ENCODE measurements around the gene TMEM43.

TMEM43 gene

DNA sequence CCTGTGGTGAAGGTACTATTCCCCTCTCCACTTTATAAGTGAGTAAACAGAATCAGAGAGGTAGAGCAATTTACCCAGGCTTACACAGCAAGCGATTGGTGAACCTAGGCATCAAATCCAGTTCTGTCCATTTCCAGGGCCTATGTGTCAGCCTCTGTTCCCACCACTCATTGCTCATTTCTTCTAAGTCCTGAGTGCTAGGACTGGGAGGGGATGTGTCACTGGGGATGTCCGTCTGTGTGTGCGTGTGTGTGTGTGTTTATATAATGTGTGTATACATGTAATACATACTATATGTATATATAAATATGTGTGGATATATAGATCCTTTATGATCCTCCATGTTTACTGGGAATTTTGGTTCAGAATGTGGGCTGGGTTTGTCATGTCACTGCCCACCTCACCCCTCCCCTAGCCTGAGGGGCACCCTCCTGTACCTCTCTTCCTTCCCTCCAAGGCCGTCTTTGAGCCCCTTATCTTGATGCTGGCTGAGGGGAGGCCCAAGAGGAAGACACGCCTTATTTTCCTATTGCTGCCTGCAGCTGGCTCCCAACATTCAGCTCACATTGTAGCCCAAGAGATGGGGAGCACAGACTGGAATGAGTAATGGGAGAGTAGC lies 2.1 kb downstream of the TMEM43 start:
- H3K27me3 Mint-ChIP-seq (ENCODE audit: low read depth): no peaks in the 10 kb centered on the region
- DNase-seq (ENCODE audit: low spot score): no peak
- peaks cover 34% of the 10 kb centered on the region for H3K36me3 Mint-ChIP-seq (ENCODE audit: low read depth)
- H3K4me1 Mint-ChIP-seq (ENCODE audit: low read depth): peaks cover 42% of the 10 kb centered on the region
- no peak overlapping the region for H3K27ac Mint-ChIP-seq
- no peaks in the 10 kb centered on the region for H3K9me3 Mint-ChIP-seq
- H3K4me3 Mint-ChIP-seq: peak overlapping the region; percentile 94

DNA sequence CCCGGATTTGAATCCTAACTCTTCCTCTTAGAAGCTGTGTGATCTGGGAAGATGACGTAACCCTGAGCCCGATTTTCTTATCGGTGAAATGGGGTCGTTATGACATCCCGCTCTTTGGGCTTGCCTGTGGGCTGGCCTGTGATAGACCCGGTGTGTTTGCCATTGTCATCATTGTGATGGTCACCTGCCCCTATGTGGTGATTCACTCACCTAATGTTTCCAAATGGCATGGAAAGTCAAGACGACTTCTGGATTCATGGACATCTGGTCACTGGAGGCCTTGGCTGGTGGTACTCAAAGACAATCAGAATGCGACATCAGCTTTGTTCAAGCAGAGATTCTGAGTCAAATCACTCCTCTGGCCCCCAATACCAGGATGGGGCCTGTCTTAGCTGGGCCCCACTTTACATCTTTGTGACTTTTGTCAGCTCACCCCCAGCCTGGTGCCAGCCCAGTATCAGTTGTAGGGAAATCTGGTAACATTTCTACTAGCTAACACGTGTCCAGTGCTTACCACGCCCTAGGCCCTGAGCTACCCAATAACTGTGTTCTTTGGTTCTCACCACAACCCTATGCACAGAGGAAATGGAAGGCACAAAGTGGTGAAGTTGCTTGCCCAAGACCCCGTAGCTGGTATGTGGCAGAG lies 2.8 kb downstream of the TMEM43 start:
- no peak overlapping the region for H3K27ac Mint-ChIP-seq
- H3K9me3 Mint-ChIP-seq: no peaks in the 10 kb centered on the region
- no peaks in the 10 kb centered on the region for H3K27me3 Mint-ChIP-seq (ENCODE audit: low read depth)
- peak overlapping the region; percentile 5 for H3K4me3 Mint-ChIP-seq
- H3K36me3 Mint-ChIP-seq (ENCODE audit: low read depth): peaks cover 37% of the 10 kb centered on the region
- peaks cover 36% of the 10 kb centered on the region for H3K4me1 Mint-ChIP-seq (ENCODE audit: low read depth)
- DNase-seq (ENCODE audit: low spot score): no peak

DNA sequence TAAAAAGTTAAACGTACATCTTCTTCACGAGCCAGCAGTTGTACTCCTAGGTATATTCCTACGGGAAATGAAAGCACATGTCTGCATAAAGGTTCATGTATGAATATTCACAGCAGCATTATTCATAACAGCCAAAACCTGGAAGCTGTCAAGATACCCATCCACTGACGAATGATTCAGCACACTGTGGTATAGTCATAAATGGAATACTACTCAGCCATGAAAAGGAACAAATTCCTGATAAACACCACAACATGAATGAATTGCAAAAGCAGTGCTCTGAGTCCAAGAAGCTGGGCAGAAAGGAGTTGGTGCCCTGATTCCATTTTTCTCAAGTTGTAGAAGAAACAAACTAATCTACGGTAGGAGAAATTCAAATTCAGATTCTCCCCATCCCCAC lies 3.9 kb downstream of the TMEM43 start:
- peaks cover 44% of the 10 kb centered on the region for H3K36me3 Mint-ChIP-seq (ENCODE audit: low read depth)
- H3K27me3 Mint-ChIP-seq (ENCODE audit: low read depth): no peaks in the 10 kb centered on the region
- no peaks in the 10 kb centered on the region for H3K9me3 Mint-ChIP-seq
- peaks cover 28% of the 10 kb centered on the region for H3K4me1 Mint-ChIP-seq (ENCODE audit: low read depth)
- no peak overlapping the region for H3K4me3 Mint-ChIP-seq
- peak overlapping the region; percentile 54 for H3K27ac Mint-ChIP-seq
- no peak for DNase-seq (ENCODE audit: low spot score)

DNA sequence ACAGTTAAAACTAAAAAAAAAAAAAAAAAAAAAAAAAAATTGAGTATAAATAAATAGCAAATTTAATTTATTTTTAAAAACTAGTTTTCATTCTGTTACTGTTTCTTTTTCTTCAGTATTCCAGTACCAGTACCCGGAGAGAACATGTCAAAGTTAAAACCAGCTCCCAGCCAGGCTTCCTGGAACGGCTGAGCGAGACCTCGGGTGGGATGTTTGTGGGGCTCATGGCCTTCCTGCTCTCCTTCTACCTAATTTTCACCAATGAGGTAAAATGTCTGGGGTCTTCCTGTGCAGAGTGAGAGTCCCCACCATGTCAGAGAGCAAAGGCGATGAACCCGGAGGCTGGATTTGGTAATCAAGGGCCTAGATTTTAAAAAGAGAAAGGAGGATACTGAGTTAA lies 4.4 kb downstream of the TMEM43 start:
- Mint-ChIP-seq H3K9me3 (no peaks in the 10 kb centered on the region), H3K4me3 (no peak overlapping the region), H3K27me3 (ENCODE audit: low read depth) (no peaks in the 10 kb centered on the region), H3K27ac (no peak overlapping the region), H3K4me1 (ENCODE audit: low read depth) (peaks cover 28% of the 10 kb centered on the region), H3K36me3 (ENCODE audit: low read depth) (peaks cover 50% of the 10 kb centered on the region)
- no peak for DNase-seq (ENCODE audit: low spot score)

DNA sequence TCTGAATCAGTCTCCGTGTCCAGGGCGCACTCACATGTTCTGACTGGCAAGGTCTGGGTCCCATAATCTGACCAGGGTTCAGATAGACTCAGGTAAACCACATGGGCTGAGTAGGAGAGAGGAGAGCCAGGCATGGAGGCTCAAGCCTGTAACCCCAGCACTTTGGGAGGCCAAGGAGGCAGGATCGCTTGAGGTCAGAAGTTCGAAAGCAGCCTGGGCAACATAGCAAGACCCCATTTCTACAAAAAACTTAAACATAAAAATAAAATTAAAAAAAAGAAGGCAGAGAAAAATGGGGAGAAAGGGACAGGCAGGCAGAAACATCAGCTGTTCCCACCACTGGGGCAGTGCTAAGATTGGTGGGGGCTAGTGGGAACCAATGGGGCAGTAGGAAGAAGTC lies 5.4 kb downstream of the TMEM43 start:
- H3K4me3 Mint-ChIP-seq: no peak overlapping the region
- H3K36me3 Mint-ChIP-seq (ENCODE audit: low read depth): peaks cover 54% of the 10 kb centered on the region
- H3K27ac Mint-ChIP-seq: no peak overlapping the region

DNA sequence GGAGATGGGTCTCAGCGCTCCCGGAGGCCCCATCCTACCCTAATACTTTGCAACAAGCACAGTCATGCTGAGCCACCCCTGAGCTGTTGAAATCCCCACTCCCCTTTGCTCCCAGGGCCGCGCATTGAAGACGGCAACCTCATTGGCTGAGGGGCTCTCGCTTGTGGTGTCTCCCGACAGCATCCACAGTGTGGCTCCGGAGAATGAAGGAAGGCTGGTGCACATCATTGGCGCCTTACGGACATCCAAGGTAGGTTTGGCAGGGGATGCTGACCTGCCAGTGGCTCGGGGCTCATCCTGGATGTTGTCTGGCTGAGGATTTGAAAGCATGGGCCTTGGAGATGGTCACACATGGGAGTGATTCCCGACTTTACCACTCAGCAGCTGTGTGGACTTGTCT lies 5.9 kb downstream of the TMEM43 start:
- Mint-ChIP-seq H3K36me3 (ENCODE audit: low read depth) (peaks cover 54% of the 10 kb centered on the region), H3K27me3 (ENCODE audit: low read depth) (no peaks in the 10 kb centered on the region), H3K4me3 (no peak overlapping the region), H3K4me1 (ENCODE audit: low read depth) (peaks cover 27% of the 10 kb centered on the region), H3K9me3 (no peaks in the 10 kb centered on the region), H3K27ac (no peak overlapping the region)
- no peak for DNase-seq (ENCODE audit: low spot score)

More for the DNA sequence above, 5.4 kb downstream of the TMEM43 start:
- Mint-ChIP-seq H3K9me3 (no peaks in the 10 kb centered on the region), H3K4me1 (ENCODE audit: low read depth) (peaks cover 28% of the 10 kb centered on the region), H3K27me3 (ENCODE audit: low read depth) (no peaks in the 10 kb centered on the region)
- no peak for DNase-seq (ENCODE audit: low spot score)

DNA sequence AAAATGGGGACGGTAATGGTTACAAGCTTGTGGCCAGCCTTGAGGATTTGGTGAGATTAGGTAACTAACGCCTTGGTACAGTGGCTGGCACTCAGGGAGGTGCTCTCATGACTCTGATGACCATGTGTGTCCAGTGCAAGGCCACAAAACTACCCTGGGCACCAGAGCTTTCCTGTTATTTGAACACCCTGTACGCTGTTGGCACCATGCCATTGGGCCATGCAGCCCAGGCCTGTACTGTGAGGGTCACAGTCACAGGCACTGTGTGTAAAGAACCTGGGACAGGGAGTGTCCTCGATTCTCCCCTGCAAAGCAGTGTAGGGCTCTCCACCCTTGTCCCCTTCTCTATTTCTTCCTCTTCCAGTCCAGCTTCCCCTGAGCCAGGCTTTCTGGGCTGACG lies 6.3 kb downstream of the TMEM43 start:
- no peak overlapping the region for H3K27ac Mint-ChIP-seq
- H3K4me1 Mint-ChIP-seq (ENCODE audit: low read depth): peaks cover 22% of the 10 kb centered on the region
- no peak overlapping the region for H3K4me3 Mint-ChIP-seq
- peaks cover 58% of the 10 kb centered on the region for H3K36me3 Mint-ChIP-seq (ENCODE audit: low read depth)
- no peaks in the 10 kb centered on the region for H3K27me3 Mint-ChIP-seq (ENCODE audit: low read depth)
- DNase-seq (ENCODE audit: low spot score): no peak
- H3K9me3 Mint-ChIP-seq: no peaks in the 10 kb centered on the region

DNA sequence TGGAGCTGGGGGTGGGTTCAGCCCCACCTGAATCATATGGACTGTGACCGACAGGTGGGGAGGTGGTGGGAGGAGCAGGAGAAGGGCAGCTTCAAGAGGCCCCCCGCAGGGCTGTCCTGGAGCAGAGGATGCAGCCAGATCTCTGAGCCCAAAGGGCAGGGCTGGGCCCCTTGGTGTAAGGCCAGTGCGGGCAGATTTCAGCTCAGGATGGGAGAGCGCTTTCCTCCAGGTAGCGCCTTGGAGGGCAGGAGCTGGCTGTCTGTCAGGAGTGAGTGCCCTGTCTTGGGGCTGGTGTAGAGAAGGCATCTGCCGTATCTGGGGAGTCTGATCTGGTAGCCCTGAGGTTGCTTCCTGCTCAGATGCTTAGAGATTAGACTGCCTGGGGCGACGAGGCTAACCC lies 7.3 kb downstream of the TMEM43 start:
- no peak overlapping the region for H3K27ac Mint-ChIP-seq
- no peaks in the 10 kb centered on the region for H3K27me3 Mint-ChIP-seq (ENCODE audit: low read depth)
- H3K9me3 Mint-ChIP-seq: no peaks in the 10 kb centered on the region
- H3K36me3 Mint-ChIP-seq (ENCODE audit: low read depth): peaks cover 62% of the 10 kb centered on the region
- peaks cover 14% of the 10 kb centered on the region for H3K4me1 Mint-ChIP-seq (ENCODE audit: low read depth)
- no peak for DNase-seq (ENCODE audit: low spot score)
- H3K4me3 Mint-ChIP-seq: no peak overlapping the region

DNA sequence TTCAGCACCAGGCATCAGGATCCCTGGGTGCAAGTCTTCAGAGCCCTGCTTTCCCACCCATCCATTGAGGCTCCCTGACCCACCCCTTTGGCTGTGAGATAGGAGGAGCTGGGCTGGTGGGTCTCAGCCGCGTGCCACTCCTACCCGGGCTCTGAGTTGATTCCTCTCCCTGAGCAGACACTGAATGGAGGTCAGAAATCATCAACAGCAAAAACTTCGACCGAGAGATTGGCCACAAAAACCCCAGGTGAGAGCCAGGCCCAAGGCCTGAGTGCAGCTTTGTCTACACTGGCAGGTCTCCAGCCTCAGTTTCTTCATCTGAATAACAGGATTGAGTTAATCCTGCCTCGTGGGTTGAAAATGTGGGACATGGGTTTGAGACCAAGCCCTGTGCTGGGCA lies 7.8 kb downstream of the TMEM43 start:
- Mint-ChIP-seq H3K27ac (no peak overlapping the region), H3K4me3 (no peak overlapping the region), H3K9me3 (no peaks in the 10 kb centered on the region), H3K27me3 (ENCODE audit: low read depth) (no peaks in the 10 kb centered on the region), H3K4me1 (ENCODE audit: low read depth) (peaks cover 8% of the 10 kb centered on the region), H3K36me3 (ENCODE audit: low read depth) (peaks cover 56% of the 10 kb centered on the region)
- DNase-seq (ENCODE audit: low spot score): no peak

DNA sequence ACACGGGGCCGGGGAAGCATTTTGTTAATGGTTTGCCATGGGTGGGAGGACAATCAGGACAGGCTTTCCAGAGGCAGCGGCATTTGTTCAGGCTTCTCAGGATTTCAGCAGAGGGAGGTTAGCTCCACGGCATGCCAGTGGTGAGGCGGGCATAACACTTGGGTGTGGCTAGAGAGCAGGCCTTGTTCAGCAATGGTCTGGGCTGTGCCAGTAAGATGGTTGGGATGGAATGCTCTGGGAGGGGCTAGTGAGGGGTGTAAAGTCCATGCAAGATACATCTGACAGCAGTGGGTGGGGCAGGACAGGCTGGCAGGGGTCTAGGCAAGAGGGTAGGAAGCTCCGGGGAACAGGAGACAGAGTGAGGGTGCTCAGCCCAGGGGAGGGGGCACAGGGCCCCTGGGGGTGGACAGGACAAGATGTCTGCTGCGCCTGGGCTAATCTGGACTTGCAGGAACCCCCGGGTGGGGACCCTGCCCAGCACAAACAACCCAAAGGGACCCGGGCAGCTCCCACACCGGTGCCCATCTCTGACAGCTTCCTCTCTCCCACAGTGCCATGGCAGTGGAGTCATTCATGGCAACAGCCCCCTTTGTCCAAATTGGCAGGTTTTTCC lies 8.4 kb downstream of the TMEM43 start:
- DNase-seq (ENCODE audit: low spot score): no peak
- peaks cover 3% of the 10 kb centered on the region for H3K4me1 Mint-ChIP-seq (ENCODE audit: low read depth)
- H3K27me3 Mint-ChIP-seq (ENCODE audit: low read depth): no peaks in the 10 kb centered on the region
- H3K9me3 Mint-ChIP-seq: no peaks in the 10 kb centered on the region
- no peak overlapping the region for H3K27ac Mint-ChIP-seq
- no peak overlapping the region for H3K4me3 Mint-ChIP-seq
- H3K36me3 Mint-ChIP-seq (ENCODE audit: low read depth): peaks cover 53% of the 10 kb centered on the region

DNA sequence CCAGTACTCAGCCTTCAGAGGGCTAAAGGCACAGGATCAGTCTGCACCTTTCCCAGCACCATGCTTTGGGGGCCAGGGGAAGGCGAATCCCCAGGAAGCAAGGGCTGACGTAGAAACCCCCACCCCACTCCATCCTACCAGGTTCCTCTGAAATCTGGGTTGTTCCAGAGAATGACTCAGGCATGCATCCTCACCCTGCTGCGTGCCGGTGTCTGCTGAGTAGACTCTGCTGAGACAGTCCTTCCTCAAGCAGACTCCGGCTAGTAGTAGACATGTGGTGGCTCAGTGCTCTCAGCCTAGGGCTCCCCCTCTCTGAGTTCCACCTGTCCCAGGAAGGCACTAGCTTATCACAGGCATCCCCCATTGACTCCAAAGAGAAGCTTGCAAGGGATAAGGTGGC lies 9.0 kb downstream of the TMEM43 start:
- no peak overlapping the region for H3K4me3 Mint-ChIP-seq
- no peaks in the 10 kb centered on the region for H3K9me3 Mint-ChIP-seq
- peaks cover 50% of the 10 kb centered on the region for H3K36me3 Mint-ChIP-seq (ENCODE audit: low read depth)
- DNase-seq (ENCODE audit: low spot score): no peak
- H3K27me3 Mint-ChIP-seq (ENCODE audit: low read depth): no peaks in the 10 kb centered on the region
- H3K27ac Mint-ChIP-seq: no peak overlapping the region
- H3K4me1 Mint-ChIP-seq (ENCODE audit: low read depth): no peaks in the 10 kb centered on the region

DNA sequence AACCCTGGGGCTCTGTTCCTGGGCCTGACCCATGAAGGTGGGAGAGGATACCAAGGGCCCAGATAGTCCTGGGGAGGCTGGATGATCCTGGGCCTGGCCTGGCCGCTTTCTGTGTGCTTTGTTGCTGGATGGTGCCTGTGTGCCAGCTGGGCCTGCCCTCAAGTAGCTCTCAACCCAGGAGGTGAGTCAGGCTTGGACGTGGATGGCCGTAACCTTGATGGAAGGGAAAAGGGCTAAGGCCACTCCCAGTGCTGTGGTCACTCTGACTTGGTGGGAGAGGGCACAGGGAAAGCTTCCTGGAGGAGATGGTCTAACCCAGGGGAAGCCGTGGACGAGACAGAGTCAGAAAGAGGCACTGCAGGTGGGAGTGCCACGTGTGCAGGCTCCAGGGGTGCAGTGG lies 9.4 kb downstream of the TMEM43 start:
- no peak for DNase-seq (ENCODE audit: low spot score)
- Mint-ChIP-seq H3K36me3 (ENCODE audit: low read depth) (peaks cover 47% of the 10 kb centered on the region), H3K4me1 (ENCODE audit: low read depth) (no peaks in the 10 kb centered on the region), H3K9me3 (no peaks in the 10 kb centered on the region), H3K4me3 (no peak overlapping the region), H3K27ac (no peak overlapping the region), H3K27me3 (ENCODE audit: low read depth) (no peaks in the 10 kb centered on the region)

DNA sequence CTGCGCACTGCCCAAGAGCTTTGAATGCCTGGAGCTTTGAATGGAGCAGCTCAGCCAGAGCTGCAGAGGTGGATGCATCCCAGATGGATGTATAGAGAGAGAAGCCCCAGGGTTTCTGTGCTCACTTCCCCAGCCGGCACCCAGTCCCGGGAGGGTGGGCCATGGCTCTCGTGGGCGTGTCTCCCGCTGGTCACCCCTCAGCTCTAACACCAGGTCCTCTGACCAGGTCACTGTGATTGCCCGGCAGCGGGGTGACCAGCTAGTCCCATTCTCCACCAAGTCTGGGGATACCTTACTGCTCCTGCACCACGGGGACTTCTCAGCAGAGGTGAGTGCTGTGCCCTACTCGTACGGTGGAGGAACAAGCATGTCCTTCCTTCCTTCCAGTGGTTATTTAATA lies 10.7 kb downstream of the TMEM43 start:
- Mint-ChIP-seq H3K27me3 (ENCODE audit: low read depth) (no peaks in the 10 kb centered on the region), H3K9me3 (no peaks in the 10 kb centered on the region), H3K4me3 (no peak overlapping the region), H3K27ac (no peak overlapping the region), H3K36me3 (ENCODE audit: low read depth) (peaks cover 44% of the 10 kb centered on the region), H3K4me1 (ENCODE audit: low read depth) (no peaks in the 10 kb centered on the region)
- DNase-seq (ENCODE audit: low spot score): no peak

DNA sequence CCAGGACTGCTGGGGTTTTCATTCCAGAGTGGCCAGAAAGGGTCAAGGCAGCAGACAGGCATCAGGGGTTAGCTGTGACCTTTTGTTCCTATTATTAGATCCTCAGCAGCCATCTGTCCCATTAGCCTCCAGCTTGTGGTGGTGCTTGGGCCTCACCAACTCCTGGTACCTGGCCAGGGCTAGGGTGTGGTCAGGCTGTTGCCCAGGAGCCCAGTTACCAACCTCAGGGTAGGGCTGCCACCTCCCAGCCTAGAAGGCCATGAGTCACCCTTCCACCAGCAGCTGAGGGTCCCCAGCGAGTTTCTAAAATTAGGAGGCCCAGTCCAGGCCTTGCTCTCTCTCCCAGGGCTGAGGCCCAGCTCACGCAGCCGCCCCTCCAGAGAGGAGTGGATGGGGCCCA lies 12.2 kb downstream of the TMEM43 start:
- no peak overlapping the region for H3K27ac Mint-ChIP-seq
- no peak for DNase-seq (ENCODE audit: low spot score)
- no peaks in the 10 kb centered on the region for H3K9me3 Mint-ChIP-seq
- H3K27me3 Mint-ChIP-seq (ENCODE audit: low read depth): no peaks in the 10 kb centered on the region
- H3K4me1 Mint-ChIP-seq (ENCODE audit: low read depth): peaks cover 5% of the 10 kb centered on the region
- no peak overlapping the region for H3K4me3 Mint-ChIP-seq
- peaks cover 49% of the 10 kb centered on the region for H3K36me3 Mint-ChIP-seq (ENCODE audit: low read depth)
